ENCODE results near the gene PPFIA1.

Gene PPFIA1

DNA sequence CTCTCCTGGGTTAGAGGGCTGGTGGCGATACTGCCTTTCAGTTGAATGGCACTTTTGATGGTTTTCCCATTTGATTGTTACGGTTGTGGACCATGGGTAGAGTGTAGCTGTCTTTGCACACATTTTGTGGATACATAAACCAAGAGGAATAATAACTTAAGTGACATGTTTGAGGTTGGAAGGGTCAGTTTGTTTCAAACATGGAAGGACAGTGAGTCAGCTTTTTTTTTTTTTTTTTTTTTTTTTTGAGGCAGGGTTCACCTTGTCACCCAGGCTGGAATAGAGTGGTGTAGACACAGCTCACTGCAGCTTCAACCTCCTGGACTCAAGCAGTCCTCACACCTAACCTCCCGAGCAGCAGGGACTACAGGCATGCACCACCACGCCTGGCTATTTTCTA, 41.1 kb downstream of the PPFIA1 start:
- Histone ChIP-seq H3K27me3 (no peaks in the 10 kb centered on the region), H3K36me3 (peaks cover 0 to 11% (median 0%) of the 10 kb centered on the region in 3 donors), H3K4me3 (no peak overlapping the region), H3K4me1 (peaks cover 0 to 6% (median 0%) of the 10 kb centered on the region in 4 donors), H3K9me3 (no peaks in the 10 kb centered on the region), H3K27ac (no peak overlapping the region)
- TF ChIP-seq, protein P1, sequence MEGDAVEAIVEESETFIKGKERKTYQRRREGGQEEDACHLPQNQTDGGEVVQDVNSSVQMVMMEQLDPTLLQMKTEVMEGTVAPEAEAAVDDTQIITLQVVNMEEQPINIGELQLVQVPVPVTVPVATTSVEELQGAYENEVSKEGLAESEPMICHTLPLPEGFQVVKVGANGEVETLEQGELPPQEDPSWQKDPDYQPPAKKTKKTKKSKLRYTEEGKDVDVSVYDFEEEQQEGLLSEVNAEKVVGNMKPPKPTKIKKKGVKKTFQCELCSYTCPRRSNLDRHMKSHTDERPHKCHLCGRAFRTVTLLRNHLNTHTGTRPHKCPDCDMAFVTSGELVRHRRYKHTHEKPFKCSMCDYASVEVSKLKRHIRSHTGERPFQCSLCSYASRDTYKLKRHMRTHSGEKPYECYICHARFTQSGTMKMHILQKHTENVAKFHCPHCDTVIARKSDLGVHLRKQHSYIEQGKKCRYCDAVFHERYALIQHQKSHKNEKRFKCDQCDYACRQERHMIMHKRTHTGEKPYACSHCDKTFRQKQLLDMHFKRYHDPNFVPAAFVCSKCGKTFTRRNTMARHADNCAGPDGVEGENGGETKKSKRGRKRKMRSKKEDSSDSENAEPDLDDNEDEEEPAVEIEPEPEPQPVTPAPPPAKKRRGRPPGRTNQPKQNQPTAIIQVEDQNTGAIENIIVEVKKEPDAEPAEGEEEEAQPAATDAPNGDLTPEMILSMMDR (IDR thresholded peaks at IDR 0.05): no peak
- DNase-seq: no peak
- intact Hi-C loops (cut with DNase I; ENCODE audit: low total_unique reads): no loop called here

DNA sequence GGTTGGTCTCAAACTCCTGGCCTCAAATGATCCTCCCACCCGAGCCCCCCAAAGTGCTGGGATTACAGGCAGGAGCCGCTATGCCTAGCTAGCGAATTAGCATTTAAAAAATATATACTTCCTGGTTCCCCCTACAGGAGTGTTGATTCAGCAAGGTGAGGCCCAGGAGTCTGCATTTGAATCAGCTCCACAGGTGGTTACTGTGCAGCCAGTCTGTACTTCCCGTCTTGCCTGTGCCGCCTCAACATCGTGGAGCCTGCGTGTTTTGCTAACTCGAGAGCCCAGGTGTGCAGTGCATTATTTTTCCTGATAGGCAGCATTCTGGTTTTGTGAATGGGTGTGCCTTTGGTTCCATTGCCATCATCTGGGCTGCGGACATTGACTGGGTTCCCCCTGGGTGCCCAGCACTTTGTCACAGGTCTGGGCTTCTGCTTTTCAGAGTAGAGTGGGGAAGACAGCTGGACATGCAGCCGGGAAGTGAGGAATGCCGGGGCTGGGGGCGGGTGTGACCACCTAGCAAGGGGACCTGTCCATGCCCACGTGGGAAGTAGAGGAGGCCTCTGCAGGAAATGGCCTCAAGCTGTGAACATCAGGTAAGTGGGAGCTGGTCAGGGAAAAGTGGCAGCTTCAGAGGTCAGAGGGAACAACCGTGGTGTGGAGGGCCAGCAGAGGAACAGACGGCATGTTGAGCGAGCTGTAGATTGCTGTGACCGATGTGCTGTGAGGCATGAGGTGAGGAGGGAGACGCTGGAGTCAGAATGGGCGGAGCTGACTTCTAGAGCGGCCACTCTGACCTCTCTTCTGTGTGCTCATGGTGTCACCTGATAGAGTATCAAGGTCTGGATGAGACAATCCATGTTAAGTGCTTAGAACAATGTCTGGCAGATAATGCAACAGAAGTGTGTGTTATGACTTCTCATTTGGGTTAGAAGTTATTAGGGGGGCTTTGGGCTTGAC, 42.2 kb downstream of the PPFIA1 start:
- DNase-seq: no peak
- no peaks in the 10 kb centered on the region for H3K27me3 ChIP-seq
- peaks cover 0 to 11% (median 0%) of the 10 kb centered on the region in 3 donors for H3K36me3 ChIP-seq
- intact Hi-C loops (cut with DNase I; ENCODE audit: low total_unique reads): no loop called here
- H3K27ac ChIP-seq: no peak overlapping the region
- H3K9me3 ChIP-seq: no peaks in the 10 kb centered on the region
- TF ChIP-seq, protein P1 (IDR thresholded peaks at IDR 0.05): no peak
- no peaks in the 10 kb centered on the region for H3K4me1 ChIP-seq
- H3K4me3 ChIP-seq: no peak overlapping the region

DNA sequence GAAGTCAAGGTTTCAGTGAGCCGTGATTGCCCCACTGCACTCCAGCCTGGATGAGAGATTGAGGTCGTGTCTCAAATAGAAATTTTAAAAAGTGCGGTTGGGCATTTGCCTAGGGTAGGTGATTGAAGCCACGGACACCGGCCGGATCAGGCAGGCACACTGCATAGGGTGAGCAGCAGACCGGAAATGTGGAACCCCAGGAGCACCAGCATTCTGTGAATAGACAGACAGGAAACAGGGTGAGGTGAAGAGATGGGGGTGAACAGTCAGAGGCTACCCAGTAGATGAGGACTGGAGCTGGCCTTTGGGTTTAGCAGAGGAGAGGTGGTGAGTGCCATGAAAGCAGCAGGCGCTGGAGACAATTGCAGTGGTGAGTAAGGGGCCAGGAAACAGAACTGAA, 43.5 kb downstream of the PPFIA1 start:
- Histone ChIP-seq H3K36me3 (peaks cover 0 to 19% (median 0%) of the 10 kb centered on the region in 3 donors), H3K9me3 (no peaks in the 10 kb centered on the region), H3K27me3 (no peaks in the 10 kb centered on the region), H3K27ac (no peak overlapping the region), H3K4me1 (no peaks in the 10 kb centered on the region), H3K4me3 (no peak overlapping the region)
- intact Hi-C loops (cut with DNase I; ENCODE audit: low total_unique reads): no loop called here
- TF ChIP-seq, protein P1 (IDR thresholded peaks at IDR 0.05): no peak
- no peak for DNase-seq

DNA sequence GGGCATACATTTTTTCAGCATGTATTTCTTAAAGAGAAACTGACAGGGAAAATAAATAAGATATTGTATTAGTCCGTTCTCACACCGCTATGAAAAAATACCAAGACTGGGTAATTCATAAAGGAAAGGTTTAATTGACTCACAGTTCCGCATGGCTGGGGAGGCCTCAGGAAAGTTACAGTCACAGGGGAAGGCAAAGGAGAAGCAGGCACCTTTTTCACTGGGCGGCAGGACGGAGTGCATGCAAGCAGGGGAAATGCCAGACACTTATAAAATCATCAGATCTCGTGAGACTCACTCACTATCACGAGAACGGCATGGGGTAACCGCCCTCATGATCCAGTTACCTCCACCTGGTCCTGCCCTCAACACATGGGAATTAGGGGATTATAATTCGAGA, 44.2 kb downstream of the PPFIA1 start:
- Histone ChIP-seq H3K4me3 (no peak overlapping the region), H3K4me1 (no peaks in the 10 kb centered on the region), H3K27ac (no peak overlapping the region), H3K36me3 (peaks cover 0 to 19% (median 0%) of the 10 kb centered on the region in 3 donors), H3K27me3 (no peaks in the 10 kb centered on the region), H3K9me3 (no peaks in the 10 kb centered on the region)
- DNase-seq: no peak
- intact Hi-C loops (cut with DNase I; ENCODE audit: low total_unique reads): no loop called here
- TF ChIP-seq, protein P1 (IDR thresholded peaks at IDR 0.05): no peak

DNA sequence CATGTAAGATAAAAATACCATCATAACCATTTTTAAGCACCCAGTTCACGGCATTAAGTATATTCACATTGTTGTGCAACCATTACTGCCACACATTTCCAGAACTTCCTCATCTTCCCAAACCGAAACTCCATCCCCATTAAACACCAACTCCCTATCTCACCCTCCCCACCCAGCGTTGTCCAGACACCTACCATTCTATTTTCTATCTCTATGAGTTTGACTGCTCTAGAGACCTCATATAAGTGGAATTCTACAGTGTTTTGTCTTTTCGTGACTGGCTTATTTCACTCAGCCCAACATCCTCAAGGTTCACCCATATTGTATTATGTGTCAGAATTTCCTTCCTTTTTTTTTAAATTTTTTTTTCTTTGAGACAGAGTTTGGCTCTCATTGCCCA, 45.2 kb downstream of the PPFIA1 start:
- TF ChIP-seq, protein P1 (IDR thresholded peaks at IDR 0.05): no peak
- Histone ChIP-seq H3K27me3 (no peaks in the 10 kb centered on the region), H3K27ac (no peak overlapping the region), H3K36me3 (peaks cover 0 to 29% (median 0%) of the 10 kb centered on the region in 3 donors), H3K4me3 (no peak overlapping the region), H3K4me1 (no peaks in the 10 kb centered on the region), H3K9me3 (no peaks in the 10 kb centered on the region)
- no peak for DNase-seq
- intact Hi-C loops (cut with DNase I; ENCODE audit: low total_unique reads): no loop called here
